GM13976 (cell line): Measurements from ENCODE around the gene FAM221B.

Experiments
- DNase-seq: peaks from one replicate; pipeline ENCODE4 v3.0.0; 2012; ENCODE audit warnings: low spot score
- in situ Hi-C: fragments of 300-500 bp; cut with MboI; formaldehyde crosslinking; loops from one replicate; pipeline ENCODE4 v1.12.0; 2022; ENCODE audit warnings: low sequenced_read_pairs, mixed read lengths, inconsistent platforms; ENCODE audit not compliant: unreplicated experiment
- TF ChIP-seq, protein P1 (sequence below): IDR thresholded peaks from 2 replicates; pipeline ENCODE4 v1.5.1; 2012; ENCODE audit warnings: borderline replicate concordance, mild to moderate bottlenecking; ENCODE audit not compliant: insufficient read depth; ENCODE audit errors: extremely low read depth, missing control alignments, control extremely low read depth

The FAM221B gene, protein sequence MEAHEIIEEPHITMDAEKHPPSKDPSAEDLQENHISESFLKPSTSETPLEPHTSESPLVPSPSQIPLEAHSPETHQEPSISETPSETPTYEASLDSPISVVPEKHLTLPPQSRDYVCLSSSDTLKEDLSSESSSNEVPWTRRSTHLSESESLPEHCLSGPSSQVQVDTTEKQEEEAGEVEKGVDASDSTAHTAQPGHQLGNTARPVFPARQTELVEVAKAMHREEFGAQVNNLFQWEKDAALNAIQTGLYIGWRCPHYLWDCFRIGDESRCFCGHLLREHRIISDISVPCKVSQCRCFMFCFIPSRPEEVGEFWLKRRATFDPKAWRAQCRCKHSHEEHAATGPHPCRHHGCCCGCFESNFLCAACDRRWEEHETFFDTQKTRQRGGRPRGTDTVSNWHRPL

DNA sequence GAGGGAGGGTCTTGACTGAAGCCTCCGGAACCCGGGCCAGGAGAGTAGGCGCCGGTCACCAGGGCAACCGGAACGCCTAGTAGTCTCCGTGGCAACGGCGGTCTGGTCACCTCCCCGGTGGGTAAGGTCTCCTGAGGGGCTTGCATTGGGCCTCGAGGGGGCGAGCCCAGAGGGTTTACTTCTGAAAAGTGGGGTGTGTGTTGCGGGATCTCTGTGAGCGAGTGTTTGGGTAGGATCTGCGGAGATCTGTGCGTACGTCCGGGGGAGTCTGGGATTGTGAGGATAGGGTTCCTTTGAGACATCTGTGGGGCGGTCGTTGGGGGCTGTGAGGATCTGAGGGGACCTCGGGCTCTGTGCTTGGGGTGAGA, at the start of gene FAM221B:
Gene FAM221B (minus strand): TSS at position 17 of the 368 bp plus-strand sequence. CDS start 2,571 bp downstream, outside the sequence.
- DNase-seq = no peak
- TF ChIP-seq, protein P1, sequence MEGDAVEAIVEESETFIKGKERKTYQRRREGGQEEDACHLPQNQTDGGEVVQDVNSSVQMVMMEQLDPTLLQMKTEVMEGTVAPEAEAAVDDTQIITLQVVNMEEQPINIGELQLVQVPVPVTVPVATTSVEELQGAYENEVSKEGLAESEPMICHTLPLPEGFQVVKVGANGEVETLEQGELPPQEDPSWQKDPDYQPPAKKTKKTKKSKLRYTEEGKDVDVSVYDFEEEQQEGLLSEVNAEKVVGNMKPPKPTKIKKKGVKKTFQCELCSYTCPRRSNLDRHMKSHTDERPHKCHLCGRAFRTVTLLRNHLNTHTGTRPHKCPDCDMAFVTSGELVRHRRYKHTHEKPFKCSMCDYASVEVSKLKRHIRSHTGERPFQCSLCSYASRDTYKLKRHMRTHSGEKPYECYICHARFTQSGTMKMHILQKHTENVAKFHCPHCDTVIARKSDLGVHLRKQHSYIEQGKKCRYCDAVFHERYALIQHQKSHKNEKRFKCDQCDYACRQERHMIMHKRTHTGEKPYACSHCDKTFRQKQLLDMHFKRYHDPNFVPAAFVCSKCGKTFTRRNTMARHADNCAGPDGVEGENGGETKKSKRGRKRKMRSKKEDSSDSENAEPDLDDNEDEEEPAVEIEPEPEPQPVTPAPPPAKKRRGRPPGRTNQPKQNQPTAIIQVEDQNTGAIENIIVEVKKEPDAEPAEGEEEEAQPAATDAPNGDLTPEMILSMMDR = no peak
- in situ Hi-C loops = loop anchor here (10.0 kb wide), 1 partner anchor 56 kb away; no protein-coding TSS in a partner anchor

DNA sequence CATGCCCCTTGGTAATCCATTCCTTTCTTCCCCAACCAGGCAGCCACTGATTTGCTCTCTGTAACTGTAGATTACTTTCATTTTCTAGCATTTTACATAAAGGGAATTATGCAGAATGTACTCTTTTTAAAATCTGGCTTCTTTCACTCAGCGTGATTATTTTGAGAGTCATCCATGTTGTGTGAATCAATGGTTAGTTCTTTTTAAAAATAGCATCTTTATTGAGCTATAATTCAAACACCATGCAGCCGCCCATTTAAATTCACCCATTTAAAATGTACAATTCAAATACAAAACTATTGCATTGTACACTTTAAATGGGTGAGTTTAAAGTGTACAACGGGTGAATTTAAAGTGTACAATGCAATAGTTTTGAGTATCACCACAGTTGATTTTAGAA, 44.0 kb upstream of the FAM221B start:
- no peak for DNase-seq
- in situ Hi-C loops = no loop called here
- TF ChIP-seq, protein P1 = no peak

DNA sequence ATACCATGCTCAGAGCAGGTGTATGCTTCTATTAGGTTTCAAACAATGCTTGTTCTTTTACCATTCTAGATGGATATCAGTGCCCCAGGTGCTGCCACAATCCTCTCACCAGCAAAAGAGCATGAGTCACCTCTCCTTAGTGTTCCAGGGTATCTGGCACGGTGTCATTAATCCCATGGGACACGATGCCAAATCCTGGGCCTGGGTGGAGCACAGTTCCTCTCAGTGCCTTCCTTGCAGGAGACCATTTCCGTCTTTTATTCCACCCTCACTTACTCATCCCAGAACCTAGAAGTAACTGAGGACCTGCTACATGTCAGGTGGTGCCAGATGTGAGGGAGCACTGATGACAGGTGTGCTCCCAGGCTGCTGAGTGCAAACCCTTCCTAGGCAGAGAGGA, 43.0 kb upstream of the FAM221B start:
- in situ Hi-C loops = no loop called here
- no peak for DNase-seq
- TF ChIP-seq, protein P1 = no peak

DNA sequence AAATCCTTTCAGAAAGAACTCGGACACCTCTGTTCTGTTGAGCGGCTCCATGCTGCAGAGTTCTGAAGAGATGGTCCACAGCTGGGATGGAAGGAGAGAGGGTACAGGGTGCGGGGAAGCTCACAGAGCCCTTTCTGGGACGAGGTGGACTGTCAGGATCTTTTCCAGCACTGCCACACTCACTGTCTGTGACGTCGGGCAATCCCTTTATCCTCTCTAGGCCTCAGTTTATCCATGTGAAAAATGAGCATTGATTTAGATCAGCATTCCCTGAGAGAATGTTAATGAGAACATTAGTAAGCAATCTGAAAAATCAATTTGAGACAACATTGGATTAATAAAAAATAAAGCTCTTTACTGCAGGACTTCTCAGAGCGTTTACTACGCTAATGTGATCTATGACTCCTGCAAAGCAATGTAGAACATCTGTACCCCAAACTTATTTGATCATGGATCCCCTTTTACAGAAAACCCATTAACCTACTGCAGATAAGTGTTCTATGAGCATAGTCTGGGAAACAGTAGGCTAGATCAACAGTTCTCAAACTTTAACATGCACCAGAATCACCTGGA, 41.9 kb upstream of the FAM221B start, which contains the start of gene OR13J1:
Gene OR13J1 (minus strand): TSS at position 51 of the 573 bp plus-strand sequence. CDS start 0 bp downstream, at position 51.
- DNase-seq = no peak
- in situ Hi-C loops = no loop called here
- TF ChIP-seq, protein P1 = no peak

DNA sequence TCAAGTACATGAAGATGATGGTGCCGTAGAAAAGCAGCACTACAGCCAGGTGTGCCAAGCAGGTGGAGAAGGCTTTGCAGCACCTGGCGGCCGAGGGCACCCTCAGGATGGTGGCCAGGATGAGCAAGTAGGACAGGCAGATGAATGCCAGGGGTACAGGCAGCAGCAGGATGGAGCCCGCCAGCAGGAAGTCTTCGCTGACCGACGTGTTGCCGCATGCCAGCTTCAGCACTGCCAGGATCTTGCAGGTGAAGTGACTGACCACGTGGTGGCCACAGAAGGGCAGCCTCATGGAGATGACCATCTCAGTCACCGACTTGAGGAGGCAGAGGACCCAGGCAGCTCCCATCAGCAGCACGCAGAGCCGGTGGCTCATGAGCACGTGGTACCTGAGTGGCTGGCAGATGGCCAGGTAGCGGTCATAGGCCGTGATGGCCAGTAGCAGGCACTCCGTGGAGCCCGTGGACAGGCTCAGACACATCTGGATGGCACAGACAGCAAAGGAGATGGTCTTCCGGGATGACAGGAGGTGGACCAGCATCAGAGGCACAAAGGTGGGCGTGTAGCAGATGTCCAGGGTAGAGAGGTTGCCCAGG, 41.2 kb upstream of the FAM221B start:
- TF ChIP-seq, protein P1 = no peak
- no peak for DNase-seq
- in situ Hi-C loops = no loop called here

DNA sequence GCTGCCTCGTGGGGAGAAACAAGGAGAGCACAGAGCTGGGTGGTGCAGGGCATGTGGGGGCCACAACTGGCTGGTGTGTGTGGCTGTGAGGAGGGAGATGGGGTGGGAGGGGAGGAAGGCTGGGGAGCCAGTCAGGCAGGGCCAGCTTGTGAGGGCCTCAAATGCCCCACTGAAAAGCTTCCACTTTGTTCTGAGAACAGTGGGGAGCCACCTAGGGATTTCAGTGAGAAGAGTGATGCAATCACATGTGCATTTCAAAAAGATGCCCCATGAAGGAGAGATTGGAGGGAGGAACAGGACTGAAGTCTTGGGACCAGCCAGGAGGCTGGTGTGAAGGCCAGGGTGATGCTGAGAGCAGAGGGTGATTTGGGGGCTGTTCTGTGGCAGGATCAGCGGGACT, 40.4 kb upstream of the FAM221B start:
- in situ Hi-C loops = no loop called here
- no peak for DNase-seq
- TF ChIP-seq, protein P1 = no peak
